Loucy (cell line): ENCODE measurements around the gene PGK1.

ENCODE experiments used
- CTCF ChIP-seq: fragments of 200-600 bp; sonication (generic); conservative IDR thresholded peaks from 2 replicates; pipeline ENCODE4 v1.5.1; 2014; ENCODE audit warnings: mild to moderate bottlenecking, antibody characterized with exemption, low read length
- EZH2phosphoT487 ChIP-seq: fragments of 200-600 bp; IDR thresholded peaks from 2 replicates; pipeline ENCODE4 v1.6.1; 2018; ENCODE audit warnings: antibody characterized with exemption, mild to moderate bottlenecking, moderate library complexity, borderline replicate concordance

GRCh38 chrX:78098108-78098507, 5.9 kb upstream of the PGK1 start:
- TF ChIP-seq CTCF (no peak), EZH2phosphoT487 (no peak)
